ENCODE data around the gene SLIT3. TPM values are rescaled to one million over a fixed set of nuclear protein-coding genes. Genes with fewer than 3 reads are reported as not detected.

The SLIT3 gene
- total and polyA plus RNA-seq, 9 of the 15 experiments (the other 6 are each of a cell fraction or from before 2014, with no cell fraction given): 0.01 to 0.04 TPM; not detected in 7

GRCh38 chr5:168867241-168867640 is 433.7 kb downstream of the SLIT3 start (continued):
- TF ChIP-seq ZNF3 (CRISPR knock-in tag; IDR thresholded peaks at IDR 0.05): no peak
- TF ChIP-seq TRIM25 (IDR thresholded peaks at IDR 0.05; ENCODE audit: borderline replicate concordance): no peak
- TF ChIP-seq RREB1 (CRISPR knock-in tag; IDR thresholded peaks at IDR 0.05): no peak
- no peak for TF ChIP-seq CEBPZ (IDR thresholded peaks at IDR 0.05; ENCODE audit: borderline replicate concordance, low read depth, low read length)
- no peak for TF ChIP-seq BMI1 (IDR thresholded peaks at IDR 0.05; ENCODE audit: low read length)
